Dedifferentiated amniotic fluid mesenchymal stem cell (primary cell): Measurements from ENCODE around the gene MVD.

Source experiments
- DNase-seq: peaks from one replicate; pipeline ENCODE4 v3.0.0-alpha.2; 2016; ENCODE audit errors: extremely low spot score

Gene MVD, protein sequence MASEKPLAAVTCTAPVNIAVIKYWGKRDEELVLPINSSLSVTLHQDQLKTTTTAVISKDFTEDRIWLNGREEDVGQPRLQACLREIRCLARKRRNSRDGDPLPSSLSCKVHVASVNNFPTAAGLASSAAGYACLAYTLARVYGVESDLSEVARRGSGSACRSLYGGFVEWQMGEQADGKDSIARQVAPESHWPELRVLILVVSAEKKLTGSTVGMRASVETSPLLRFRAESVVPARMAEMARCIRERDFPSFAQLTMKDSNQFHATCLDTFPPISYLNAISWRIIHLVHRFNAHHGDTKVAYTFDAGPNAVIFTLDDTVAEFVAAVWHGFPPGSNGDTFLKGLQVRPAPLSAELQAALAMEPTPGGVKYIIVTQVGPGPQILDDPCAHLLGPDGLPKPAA

DNA sequence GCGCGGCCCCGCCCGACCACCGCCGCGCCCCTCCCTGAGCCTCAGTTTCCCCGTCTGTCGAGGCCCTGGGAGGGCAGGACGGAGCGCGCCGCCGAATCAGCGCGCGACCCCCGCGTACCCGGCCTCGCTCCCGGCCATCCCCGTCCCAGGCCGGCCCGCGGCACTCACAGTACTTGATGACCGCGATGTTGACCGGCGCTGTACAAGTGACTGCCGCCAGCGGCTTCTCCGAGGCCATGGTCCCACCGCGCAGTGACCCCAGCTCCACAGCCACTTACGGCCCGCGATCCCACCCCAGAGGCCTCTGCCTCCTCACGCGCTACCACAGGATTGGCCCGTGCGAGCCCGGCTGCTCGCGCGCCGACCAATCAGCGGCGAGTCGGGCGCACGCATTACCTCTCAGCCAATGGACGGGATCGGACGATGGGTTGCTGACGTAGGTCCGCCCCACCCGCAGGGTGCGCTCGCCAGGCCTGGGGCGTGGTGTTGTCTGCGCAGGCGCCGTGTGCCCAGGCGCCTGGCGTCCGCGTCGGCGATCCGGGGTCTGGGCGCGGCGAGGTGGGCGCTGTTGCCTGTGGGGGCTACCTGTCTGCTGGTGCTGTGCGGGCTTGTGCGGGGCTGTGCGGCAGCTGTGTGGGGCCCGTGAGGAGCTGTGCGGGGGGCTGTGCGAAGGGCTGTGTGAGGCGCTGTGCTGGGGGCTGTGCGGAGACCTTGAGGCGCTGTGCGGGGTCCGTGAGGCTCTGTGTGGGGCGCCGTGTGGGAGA is at the start of gene MVD:
Gene MVD (minus strand): TSS at position 249 of the 764 bp plus-strand sequence. CDS start 11 bp downstream, at position 238.
- DNase-seq, result peak; percentile 96

DNA sequence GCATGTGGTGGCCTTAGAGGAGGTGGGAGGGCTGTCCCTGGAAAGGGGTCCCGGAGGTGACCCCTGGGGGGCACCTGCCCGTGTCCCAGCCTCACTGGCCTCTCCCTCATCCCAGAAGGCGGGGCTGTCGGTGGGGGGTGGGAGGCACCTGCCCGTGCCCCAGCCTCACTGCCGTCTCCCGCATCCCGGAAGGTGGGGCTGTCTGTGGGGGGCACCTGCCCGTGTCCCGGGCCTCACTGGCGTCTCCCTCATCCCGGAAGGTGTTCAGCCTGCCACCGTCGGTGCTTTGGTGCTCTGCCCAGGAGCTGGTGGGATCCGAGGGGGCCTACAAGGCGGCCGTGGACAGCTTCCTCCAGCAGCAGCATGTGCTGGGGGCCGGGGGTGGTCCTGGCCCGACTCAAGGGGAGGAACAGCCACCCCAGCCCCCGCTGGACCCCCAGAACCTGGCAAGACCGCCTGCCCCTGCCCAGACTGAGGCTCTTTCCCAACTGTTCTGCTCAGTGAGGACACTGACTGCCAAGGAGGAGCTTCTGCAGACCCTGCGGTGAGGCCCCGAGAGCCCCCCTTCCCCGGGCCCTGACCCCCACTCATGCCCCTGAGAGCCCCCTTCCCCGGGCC is 49.6 kb upstream of the MVD start:
- DNase-seq, result no peak

DNA sequence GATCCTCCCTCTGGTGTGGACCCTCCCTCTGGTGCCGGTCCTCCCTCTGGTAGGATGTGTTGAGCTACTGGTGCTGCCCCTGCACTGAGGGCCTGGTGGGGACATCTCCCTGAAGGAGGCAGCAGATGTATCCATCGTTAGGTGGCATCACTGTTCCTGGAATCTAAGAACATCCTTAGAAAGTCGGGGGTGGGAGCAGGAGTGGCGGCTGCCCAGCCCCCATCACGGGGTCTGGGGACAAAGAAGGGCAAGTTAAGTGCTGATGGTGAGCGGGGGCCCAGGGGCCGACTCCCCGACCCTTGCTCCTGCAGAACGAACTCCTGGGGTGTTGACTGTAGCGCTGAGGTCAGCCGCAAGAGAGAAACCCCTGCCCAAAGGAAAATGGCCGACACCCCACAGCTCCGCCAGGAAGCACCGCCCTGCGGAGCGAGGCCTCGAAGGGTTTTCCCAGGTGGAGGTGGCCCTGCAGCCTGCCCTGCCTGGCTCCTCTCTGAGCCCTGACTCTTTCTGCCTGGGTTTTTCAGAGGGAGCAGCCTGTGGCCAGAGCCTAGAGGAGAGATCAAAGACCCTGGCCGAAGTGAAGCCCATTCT is 49.0 kb upstream of the MVD start:
- DNase-seq, result no peak

DNA sequence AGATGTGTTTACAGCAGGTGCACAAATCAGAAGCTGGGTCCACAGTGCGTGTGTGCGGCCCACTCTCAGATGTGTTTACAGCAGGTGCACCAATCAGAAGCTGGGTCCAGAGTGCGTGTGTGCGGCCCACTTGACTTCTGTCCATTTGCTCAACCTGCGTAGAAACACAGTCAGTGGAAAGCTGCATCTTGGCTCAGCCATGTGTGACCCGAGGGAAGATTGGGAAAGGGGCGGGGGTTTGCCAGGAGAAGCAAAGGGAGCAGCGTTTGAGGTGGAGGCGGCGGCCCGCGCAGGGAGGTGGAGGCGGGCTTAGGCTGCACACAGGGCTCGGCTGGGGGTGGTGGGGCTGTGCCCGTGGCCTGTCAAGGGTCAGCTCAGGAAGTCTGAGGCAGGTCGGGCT is 47.7 kb upstream of the MVD start:
- DNase-seq, result no peak

- no peak for DNase-seq
Measured at GRCh38 chr16:88706965-88707826, 44.3 kb upstream of the MVD start.

- peak; percentile 80 for DNase-seq
Measured at GRCh38 chr16:88706229-88706964, 43.5 kb upstream of the MVD start, which contains the start of the genes CTU2 and RNF166. CTU2 (plus strand) TSS chr16:88706503; CDS start chr16:88706531, 28 bp downstream. RNF166 (minus strand) TSS chr16:88706408; CDS start chr16:88706325, 83 bp downstream.

DNA sequence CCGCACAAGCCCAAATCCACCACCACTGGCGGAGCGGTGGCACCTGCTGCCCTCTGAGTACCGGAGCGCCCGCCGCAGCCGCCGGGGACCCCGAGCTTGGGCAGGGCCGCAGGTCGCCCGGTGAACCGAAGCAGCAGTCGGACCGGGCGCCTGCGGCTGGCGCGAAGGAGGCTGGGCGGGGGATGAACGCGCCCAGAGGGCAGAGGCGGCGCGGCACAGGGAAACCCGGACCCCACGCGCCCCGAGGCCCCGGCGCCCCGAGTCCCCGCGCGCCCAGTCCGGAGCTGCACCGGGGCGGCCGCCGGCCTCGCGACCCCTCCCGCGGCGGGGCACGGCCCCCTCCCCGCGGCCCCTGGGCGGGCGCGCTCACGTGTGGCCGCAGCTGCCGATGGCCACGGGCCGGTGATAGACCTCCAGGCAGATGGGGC is 42.9 kb upstream of the MVD start:
- no peak for DNase-seq

GRCh38 chr16:88705076-88705684 is 42.3 kb upstream of the MVD start:
- no peak for DNase-seq

- no peak for DNase-seq
Measured at GRCh38 chr16:88703486-88704309, 40.8 kb upstream of the MVD start.

DNA sequence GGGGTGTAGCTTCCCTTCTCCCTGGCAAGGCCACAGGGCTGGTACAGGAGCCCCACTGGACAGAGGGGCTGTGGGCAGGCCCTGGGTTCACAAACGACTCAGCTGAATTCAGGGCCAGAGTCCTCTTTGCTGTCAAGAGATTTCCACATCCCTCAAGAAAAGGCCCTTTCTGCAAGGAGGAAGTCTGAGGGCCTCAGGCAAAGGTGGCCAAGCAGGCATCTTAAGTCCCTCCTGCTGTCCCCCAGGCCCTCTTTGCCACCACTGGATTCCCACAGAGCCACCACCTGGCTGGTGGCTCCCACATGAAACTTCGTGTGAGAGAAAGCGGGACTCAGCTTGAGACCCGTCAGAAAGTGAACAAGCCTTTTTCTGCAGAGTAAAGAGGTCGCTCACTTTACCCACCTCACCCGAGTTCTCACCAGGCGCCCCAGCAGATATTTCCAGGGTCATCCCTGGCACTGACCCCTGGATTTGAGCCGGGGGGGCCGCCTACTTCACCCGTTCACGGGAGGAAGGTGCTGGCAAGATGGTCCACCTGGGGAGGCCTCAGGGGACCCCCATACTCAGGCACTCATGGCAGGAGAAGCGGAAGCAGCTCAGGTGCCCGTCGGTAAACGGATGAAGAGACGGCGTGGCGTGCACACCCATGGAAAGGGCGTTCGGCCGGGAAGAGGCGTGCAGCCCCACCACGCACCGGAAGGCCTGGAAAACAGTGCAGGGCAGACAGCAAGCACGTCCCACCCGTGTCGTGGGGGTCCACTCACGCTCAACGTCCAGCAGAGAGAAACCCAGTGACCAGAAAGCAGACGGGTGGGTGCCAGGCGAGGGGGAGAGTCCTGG is 39.7 kb upstream of the MVD start:
- DNase-seq, result no peak

GRCh38 chr16:88701581-88702370 is 38.9 kb upstream of the MVD start:
- no peak for DNase-seq

GRCh38 chr16:88700636-88701482 is 38.0 kb upstream of the MVD start:
- peak; percentile 34 for DNase-seq

GRCh38 chr16:88700322-88700635 is 37.4 kb upstream of the MVD start:
- no peak for DNase-seq

GRCh38 chr16:88699180-88699579 is 36.3 kb upstream of the MVD start:
- no peak for DNase-seq

GRCh38 chr16:88698646-88699045 is 35.8 kb upstream of the MVD start:
- no peak for DNase-seq

DNA sequence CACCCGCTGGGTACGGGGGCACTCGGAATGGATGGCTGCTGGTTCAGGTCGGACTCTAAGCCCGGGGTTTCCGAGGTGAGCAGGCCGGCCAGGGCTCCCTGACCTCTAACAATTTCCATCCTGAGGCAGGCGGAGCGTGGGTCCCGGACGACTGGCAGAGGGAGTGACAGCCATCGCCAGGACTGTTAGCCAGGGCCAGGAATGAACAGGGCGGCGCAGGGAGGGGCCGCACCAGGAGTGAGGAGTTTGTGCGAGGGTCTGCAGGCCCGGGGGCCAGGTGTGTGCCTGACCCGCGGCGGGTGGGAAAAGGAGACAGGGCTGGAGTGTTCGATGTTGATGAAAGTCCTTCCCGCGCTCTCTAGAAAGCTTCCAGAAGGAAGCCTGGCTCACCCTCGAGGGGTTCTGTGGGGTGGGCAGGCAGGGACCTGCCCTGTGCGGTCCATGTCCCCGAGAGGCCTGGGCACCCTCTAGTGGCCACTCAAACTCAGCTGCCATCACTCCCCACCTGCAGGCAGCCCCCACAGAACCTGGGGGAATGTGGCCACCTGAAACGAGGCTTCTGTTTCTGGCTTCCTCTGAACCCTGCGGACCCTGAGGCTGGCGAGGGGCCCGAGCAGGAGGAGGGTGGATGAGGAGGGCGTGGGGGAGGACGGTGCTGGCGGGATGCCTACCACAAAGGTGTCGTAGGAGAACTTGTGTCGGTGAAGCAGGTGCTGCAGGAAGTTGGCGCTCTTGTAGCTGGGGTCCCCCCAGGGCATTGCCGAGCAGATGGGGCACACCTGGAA is 35.1 kb upstream of the MVD start:
- no peak for DNase-seq
